ENCODE data around the gene RPGRIP1L.

Gene RPGRIP1L

GRCh38 chr16:53651357-53651756 is 52.3 kb downstream of the RPGRIP1L start:
- DNase-seq (ENCODE audit: low read depth), result no peak

GRCh38 chr16:53646506-53646905 is 57.2 kb downstream of the RPGRIP1L start:
- no peak for DNase-seq (ENCODE audit: low read depth)

GRCh38 chr16:53643474-53643873 is 60.2 kb downstream of the RPGRIP1L start:
- no peak for DNase-seq (ENCODE audit: low read depth)

GRCh38 chr16:53642094-53642493 is 61.6 kb downstream of the RPGRIP1L start:
- DNase-seq (ENCODE audit: low read depth), result no peak

DNA sequence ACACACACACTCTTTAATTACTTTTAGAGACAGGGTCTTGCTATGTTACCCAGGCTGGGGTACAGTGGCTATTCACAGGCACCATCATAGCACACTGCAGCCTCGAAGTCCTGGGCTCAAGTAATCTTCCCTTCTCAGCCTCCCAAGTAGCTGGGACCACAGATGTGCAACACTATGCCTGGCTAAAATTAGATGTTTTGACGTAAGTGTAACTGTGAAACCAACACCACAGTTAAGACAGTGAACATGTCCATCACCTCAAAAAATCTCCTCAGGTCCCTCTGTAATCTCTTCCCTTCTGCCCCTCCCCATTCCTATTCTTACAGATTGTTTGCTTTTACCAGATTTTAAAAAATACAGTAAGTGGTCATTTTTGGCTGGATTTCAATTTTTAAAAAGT is 66.7 kb downstream of the RPGRIP1L start:
- no peak for DNase-seq (ENCODE audit: low read depth)

- peak; percentile 41 for DNase-seq (ENCODE audit: low read depth)
Measured at GRCh38 chr16:53632526-53632925, 71.1 kb downstream of the RPGRIP1L start.

DNA sequence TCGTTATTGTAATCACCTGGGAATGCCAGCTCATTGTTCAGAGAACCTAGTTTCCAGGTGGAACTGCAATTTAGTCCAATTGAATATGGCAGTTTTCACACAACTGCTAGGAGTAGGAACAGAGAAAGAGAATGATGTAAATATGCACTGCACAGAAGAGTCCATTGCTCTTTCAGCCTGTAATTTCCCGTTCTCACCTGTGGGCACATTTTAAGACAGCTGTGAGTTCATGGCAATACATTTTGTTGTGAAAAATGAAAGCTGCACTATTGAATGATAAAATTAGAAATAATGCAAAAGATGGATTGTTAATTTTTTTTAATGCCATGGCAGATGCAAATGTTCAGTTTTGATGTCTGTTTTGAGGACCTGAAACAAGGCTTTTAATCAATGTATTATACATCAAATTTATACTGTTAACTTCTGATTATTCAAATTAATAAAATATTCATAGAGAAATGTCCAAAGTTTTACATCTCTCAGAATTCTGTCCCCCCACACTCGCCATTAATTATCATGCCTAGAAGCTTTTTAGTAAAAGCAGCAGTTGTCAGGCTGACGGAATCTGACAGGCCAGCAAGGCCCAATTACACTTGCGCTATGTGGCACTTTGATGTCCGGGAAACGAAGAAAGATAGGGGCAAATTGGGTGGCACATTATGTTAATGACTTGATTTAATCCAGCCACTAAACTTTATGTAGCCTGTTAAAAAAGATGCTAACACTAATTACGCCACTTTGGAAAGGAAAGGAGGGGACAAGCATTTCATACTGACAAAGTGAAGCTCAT is 72.2 kb downstream of the RPGRIP1L start:
- no peak for DNase-seq (ENCODE audit: low read depth)

GRCh38 chr16:53629607-53630312 is 73.9 kb downstream of the RPGRIP1L start:
- no peak for DNase-seq (ENCODE audit: low read depth)

GRCh38 chr16:53629151-53629550 is 74.5 kb downstream of the RPGRIP1L start:
- DNase-seq (ENCODE audit: low read depth), result no peak

- DNase-seq (ENCODE audit: low read depth), result no peak
Measured at GRCh38 chr16:53626811-53627210, 76.8 kb downstream of the RPGRIP1L start.

DNA sequence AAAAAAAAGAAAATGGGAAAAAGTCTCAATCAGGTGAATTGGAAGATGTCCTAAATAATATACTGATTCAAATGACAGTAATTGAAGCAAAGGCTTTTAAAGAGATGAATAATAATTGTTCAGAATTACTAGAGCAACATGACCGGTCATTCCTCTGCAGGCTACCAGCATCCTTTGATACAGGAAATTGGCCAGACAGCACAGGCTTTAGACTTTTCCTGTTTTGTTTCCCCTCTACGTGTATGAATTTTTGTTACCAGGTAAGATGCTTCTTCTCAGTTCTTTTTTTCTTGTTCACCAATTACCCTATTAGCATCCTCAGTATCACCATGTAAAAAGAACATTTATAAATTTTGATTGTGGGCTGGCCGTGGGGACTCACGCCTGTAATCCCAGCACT is 77.5 kb downstream of the RPGRIP1L start:
- DNase-seq (ENCODE audit: low read depth), result no peak

- no peak for DNase-seq (ENCODE audit: low read depth)
Measured at GRCh38 chr16:53625221-53625620, 78.4 kb downstream of the RPGRIP1L start.

GRCh38 chr16:53622315-53622714 is 81.3 kb downstream of the RPGRIP1L start:
- DNase-seq (ENCODE audit: low read depth), result no peak

- no peak for DNase-seq (ENCODE audit: low read depth)
Measured at GRCh38 chr16:53620476-53620875, 83.2 kb downstream of the RPGRIP1L start.

- no peak for DNase-seq (ENCODE audit: low read depth)
Measured at GRCh38 chr16:53619235-53619634, 84.4 kb downstream of the RPGRIP1L start.

DNA sequence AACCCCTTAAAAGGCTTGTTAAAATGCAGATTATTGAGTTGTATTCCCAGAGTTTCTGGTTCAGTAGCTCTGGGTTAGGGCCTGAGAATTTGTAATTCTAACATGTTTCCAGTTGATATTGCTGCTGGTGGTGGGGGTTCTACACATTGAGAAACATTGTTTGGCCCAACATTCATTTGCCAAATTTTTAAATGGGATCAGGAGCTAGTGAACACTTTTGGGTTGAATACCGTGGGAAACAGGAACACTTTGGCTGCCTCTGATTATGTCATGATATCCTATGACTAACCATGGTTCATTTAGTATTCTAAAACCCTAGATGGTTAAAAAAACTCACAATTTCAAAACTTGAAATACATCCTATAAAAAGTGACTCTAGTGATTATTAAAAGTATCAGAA is 89.3 kb downstream of the RPGRIP1L start:
- DNase-seq (ENCODE audit: low read depth), result peak; percentile 51

DNA sequence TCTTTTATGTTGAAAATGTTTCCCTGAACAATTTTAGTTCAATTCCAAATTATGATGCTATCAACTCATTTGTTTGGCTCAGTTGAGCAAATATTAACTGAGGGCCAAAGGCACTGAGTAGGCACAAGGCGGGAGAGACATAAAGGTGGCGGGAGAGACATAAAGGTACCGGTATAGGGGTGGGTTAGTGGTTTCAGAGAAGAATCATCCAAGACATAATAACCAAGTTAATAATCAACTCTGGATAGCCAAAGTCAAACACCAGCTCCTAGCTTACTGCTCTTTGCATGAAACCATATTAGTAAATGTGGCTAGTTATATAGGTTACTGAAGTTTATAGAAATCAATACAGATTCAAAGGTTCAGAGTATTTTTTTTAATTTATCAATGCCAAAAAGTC is 91.7 kb downstream of the RPGRIP1L start:
- no peak for DNase-seq (ENCODE audit: low read depth)

DNA sequence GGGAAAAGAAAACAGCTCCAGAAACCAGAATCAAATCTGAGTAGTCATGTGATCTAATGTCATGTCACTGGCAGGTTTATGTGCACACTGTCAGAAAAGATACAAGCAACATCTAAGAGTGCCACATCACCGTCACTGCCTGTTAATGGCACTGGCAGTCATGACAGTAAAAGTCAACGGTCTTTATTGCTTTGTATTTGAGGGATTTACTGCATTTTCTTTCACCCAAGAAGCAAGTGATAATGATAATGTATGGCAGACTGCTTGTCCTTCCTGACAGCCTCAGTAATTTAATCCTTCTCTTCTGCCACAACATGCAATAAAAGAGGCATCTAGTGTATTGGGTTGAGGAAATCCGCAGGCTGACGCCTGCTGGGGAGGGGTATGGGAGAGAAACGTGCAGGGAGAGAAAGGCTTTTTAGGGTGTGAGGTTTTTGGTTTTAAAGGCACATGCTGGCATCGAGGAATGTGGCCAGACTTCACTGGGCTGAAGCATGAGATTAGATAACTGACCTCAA is 92.4 kb downstream of the RPGRIP1L start:
- no peak for DNase-seq (ENCODE audit: low read depth)

DNA sequence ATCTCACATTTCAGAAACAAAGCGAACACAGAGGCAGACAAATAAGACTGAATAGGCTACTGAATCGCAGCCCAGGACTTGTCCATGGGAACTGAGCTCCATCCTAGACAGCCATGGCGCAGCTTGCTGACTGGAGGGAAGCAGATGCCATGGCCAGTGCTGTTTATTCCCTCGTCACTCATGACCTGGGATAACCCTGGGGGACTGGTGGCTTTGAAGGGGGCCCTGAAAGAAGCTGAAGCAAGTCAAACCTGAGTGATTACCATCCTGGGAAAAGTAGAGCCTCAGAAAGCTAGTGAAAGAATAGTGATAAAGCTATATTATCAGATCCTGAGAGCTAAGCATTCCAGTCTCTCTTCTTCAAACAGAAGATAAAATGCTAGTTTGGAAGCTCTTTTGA is 94.1 kb downstream of the RPGRIP1L start:
- DNase-seq (ENCODE audit: low read depth), result no peak

DNA sequence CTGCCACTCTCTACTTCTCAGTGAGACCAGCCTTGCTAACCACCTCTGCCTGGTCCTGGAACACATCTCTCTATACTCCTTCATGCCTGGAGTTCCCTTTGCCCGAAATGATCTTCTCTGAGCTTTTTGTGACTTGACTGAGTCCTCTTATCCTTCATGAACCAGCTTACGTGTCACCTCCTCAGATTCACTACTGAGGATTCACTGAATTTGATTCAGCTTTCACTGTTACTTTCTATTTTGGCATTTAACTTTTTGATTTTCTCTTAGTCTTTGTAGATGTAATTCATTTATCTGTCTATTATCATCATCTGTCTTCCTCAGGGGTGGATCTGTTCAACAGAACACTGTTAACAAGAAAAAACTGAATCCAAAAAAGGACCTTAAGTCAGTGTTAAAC is 95.6 kb downstream of the RPGRIP1L start:
- DNase-seq (ENCODE audit: low read depth), result no peak

DNA sequence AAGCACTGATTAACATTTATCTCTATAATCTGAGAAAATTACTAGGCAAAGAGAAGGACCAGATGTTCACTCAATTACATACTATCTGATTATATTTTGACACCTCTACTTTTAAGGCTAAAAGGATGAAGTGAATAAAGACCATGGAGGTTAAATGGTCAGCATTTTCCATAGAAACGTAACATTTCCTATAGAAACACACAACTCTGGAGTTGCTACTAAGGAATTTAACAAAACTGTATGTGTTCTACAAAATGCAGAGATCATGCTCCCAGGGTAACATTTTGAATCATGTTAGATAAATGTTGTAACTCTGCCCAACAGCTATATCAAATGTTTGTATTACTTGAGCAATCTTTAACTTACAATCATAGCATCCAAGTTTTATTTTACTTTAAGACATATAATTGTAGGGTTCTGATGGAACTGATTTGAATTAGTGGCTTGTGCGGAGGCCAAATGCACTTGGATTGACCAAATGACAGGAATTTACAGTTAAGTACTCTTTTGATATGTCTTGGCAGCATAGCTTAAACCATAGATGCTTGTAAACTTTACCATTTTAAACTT is 97.7 kb downstream of the RPGRIP1L start:
- DNase-seq (ENCODE audit: low read depth), result no peak

GRCh38 chr16:53605356-53605755 is 98.3 kb downstream of the RPGRIP1L start:
- no peak for DNase-seq (ENCODE audit: low read depth)

- no peak for DNase-seq (ENCODE audit: low read depth)
Measured at GRCh38 chr16:53601961-53602360, 101.7 kb downstream of the RPGRIP1L start.
